GM20000 (cell line): Measurements from ENCODE around the gene FAM222B.
"Not testable (repeated sequence)": the region's sequence is repeated elsewhere in the genome, so short reads cannot be mapped to it uniquely, and the experiment has no call there.

Experiments
- DNase-seq: peaks from one replicate; pipeline ENCODE4 v3.0.0; 2012; ENCODE audit warnings: low spot score
- TF ChIP-seq, protein P1 (sequence below): IDR thresholded peaks from 2 replicates; pipeline ENCODE4 v1.5.1; 2012; ENCODE audit warnings: mild to moderate bottlenecking, control low read depth; ENCODE audit errors: extremely low read depth, missing control alignments

Gene FAM222B

DNA sequence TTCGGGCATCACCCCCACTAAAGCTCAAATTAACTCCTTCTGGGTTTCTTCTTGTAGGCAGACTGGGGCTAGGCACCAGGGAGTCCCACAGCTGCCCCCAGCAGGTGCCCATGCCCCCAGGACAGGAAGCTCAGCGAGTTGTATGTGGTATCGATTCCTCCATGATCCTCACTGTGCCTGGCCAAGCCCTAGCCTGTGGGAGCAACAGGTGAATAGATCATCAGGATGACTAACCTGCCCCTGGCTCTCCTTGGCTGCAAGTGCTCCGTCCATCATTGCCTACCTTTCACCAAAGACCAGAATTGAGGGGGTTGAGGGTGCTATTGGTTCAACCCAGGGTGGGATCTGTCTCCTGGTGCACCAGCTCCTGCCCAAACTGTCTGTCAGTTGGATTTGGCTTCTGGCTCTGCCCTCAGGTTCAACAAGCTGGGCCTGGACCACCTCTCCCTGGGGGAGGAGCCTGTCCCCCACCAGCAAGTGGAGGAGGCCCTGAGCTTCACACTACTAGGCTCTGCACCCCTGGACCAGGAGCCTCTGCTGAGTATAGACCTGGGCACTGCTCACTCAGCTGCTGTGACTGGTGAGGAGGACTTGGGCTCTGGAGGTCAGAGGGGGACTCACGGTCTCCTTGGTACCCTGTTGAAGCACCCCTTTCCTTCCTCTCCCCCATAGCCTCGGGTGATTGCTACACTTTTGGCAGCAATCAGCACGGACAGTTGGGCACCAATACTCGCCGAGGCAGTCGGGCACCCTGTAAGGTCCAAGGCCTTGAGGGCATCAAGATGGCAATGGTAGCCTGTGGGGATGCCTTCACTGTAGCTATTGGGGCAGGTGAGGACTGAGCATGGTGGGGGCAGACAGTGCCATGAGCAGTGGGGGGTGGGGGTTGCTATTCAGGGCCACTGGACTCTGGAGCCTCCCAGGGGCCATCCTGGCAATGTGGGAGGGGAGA is 101.9 kb downstream of the FAM222B start:
- TF ChIP-seq, protein P1, sequence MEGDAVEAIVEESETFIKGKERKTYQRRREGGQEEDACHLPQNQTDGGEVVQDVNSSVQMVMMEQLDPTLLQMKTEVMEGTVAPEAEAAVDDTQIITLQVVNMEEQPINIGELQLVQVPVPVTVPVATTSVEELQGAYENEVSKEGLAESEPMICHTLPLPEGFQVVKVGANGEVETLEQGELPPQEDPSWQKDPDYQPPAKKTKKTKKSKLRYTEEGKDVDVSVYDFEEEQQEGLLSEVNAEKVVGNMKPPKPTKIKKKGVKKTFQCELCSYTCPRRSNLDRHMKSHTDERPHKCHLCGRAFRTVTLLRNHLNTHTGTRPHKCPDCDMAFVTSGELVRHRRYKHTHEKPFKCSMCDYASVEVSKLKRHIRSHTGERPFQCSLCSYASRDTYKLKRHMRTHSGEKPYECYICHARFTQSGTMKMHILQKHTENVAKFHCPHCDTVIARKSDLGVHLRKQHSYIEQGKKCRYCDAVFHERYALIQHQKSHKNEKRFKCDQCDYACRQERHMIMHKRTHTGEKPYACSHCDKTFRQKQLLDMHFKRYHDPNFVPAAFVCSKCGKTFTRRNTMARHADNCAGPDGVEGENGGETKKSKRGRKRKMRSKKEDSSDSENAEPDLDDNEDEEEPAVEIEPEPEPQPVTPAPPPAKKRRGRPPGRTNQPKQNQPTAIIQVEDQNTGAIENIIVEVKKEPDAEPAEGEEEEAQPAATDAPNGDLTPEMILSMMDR, result no peak
- DNase-seq, result no peak

DNA sequence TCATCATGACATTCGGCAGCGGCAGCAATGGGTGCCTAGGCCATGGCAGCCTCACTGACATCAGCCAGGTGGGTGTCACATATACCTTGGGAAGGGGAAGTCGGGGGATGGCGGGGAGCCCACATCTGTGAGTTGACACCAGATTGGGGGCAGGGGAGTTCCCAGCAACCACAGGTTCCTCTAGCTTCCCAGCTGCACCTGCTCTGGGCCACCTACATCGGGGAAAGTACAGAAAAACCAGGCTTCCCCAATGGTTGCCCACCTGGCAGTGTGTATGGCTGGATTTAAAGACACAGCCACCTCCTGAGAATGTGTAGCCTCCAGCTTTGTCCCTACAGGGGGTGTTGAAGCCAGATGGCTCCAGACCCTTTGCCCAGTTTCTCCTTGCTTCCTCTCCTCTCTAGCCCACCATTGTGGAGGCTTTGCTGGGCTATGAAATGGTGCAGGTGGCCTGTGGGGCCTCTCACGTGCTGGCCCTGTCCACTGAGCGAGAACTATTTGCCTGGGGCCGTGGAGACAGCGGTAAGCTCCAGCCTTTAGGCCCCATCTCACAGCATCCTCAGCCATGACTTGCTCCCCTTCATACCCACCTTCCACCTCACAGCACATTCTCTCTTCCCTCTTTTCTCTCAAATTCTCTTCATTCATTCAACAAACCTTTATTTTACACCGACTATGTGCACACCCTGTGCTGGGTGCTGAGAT is 103.8 kb downstream of the FAM222B start:
- TF ChIP-seq, protein P1, result no peak
- peak; percentile 57 for DNase-seq

DNA sequence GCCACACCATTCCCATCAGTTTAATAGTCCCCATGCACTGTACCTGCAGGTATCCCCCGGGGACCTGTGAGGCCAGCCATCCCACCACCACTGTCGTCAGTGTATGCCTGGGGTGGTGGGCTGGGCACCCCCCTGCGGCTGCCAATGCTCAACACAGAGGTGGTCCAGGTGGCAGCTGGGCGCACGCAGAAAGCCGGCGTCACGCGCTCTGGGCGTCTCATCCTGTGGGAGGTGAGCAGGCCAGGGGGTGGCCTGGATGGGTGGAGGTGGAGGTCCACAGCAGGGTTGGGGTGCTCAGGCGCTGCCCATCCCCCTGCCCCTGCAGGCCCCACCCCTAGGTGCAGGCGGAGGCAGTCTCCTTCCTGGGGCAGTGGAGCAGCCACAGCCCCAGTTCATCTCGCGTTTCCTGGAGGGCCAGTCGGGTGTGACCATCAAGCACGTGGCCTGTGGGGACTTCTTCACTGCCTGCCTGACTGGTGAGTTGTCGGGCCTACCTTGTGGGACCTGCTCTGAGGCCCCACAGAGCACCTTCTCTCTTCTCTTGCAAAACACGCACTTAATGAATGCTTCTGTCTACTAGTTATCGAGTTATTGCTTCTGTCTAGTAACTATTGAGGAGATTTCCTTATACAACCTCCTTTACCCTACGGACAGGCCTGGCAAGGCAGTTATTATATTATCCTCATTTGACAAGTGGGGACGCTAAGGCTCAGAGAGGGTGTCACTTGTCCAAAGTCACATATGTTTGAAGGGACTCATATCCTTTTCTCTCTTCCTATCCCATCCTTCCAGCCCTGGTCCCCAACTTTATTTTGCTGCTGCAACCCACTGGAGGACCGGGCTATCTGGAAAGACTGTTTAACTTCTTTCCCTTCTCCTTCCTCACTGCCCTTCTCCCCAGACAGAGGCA is 104.6 kb downstream of the FAM222B start:
- DNase-seq, result peak; percentile 86
- TF ChIP-seq, protein P1, result no peak

DNA sequence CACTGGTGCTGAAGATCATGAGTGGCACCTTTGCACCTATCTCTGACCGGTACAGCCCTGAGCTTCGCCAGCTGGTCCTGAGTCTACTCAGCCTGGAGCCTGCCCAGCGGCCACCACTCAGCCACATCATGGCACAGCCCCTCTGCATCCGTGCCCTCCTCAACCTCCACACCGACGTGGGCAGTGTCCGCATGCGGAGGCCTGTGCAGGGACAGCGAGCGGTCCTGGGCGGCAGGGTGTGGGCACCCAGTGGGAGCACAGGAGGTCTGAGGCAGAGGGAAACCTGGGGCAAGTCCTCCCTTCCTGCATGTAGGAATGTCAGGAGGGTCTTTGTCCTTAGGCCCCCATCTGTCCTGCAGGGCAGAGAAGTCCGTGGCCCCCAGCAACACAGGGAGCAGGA is 105.3 kb downstream of the FAM222B start:
- DNase-seq, result no peak

DNA sequence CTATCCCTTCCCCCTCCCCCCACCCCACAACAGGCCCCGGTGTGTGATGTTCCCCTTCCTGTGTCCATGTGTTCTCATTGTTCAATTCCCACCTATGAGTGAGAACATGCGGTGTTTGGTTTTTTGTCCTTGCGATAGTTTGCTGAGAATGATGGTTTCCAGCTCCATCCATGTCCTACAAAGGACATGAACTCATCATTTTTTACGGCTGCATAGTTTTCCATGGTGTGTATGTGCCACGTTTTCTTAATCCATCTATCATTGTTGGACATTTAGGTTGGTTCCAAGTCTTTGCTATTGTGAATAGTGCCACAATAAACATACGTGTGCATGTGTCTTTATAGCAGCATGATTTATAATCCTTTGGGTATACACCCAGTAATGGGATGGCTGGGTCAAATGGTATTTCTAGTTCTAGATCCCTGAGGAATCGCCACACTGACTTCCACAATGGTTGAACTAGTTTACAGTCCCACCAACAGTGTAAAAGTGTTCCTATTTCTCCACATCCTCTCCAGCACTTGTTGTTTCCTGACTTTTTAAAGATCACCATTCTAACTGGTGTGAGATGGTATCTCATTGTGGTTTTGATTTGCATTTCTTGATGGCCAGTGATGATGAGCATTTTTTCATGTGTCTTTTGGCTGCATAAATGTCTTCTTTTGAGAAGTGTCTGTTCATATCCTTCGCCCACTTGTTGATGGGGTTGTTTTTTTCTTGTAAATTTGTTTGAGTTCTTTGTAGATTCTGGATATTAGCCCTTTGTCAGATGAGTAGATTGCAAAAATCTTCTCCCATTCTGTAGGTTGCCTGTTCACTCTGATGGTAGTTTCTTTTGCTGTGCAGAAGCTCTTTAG is 106.4 kb downstream of the FAM222B start:
- not testable (repeated sequence) for DNase-seq

More for the DNA sequence above, 105.3 kb downstream of the FAM222B start:
- TF ChIP-seq, protein P1, result no peak

DNA sequence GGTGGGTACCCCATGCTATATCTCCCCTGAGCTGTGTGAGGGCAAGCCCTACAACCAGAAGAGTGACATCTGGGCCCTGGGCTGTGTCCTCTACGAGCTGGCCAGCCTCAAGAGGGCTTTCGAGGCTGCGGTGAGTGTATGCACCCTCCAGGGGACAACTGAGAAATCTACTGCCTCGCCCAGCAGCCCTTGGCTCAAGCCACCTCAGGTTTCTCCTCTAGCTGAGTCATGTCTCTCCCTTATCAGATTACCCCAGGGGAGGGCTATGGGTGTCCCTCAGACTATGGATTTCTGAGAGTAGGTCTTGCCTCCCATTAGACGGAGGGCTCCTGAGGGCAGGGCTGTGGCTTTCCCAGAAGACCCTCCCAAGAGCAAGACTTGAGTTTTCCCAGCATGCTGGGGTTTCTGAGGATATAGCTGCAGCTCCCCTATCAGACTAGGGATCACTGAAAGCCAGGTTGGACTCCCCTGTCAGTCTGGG is 107.3 kb downstream of the FAM222B start:
- TF ChIP-seq, protein P1, result no peak
- no peak for DNase-seq

DNA sequence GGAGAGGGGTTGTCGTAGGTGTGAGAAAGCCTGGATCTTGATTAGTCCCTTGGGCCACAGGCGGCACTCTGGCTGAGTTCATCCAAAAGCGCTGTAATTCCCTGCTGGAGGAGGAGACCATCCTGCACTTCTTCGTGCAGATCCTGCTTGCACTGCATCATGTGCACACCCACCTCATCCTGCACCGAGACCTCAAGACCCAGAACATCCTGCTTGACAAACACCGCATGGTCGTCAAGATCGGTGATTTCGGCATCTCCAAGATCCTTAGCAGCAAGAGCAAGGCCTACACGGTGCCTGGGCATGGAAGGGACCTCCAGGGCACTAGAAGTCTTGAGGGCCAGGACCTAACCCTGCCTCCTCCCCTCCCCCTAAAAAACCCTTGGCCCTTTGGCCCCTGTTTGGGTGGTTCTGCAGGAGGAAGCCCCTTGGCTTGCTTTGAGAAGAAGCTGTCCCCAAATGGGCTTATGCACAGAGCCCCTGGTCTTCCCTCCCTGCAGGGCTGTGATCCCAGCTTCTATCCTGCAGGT is 107.8 kb downstream of the FAM222B start:
- DNase-seq, result no peak
- TF ChIP-seq, protein P1, result no peak
